ENCODE data around the gene TMOD1. TPM values are rescaled to one million over a fixed set of nuclear protein-coding genes. Genes with fewer than 3 reads are reported as not detected.
"Not testable (repeated sequence)": the region's sequence is repeated elsewhere in the genome, so short reads cannot be mapped to it uniquely, and the experiment has no call there.

Gene TMOD1
- total RNA-seq, 1 experiment from 2014 or later, result 0.58 TPM

- not testable (repeated sequence) for DNase-seq (ENCODE audit: low read depth)
Measured at GRCh38 chr9:97497558-97498375, 3.7 kb upstream of the TMOD1 start.

DNA sequence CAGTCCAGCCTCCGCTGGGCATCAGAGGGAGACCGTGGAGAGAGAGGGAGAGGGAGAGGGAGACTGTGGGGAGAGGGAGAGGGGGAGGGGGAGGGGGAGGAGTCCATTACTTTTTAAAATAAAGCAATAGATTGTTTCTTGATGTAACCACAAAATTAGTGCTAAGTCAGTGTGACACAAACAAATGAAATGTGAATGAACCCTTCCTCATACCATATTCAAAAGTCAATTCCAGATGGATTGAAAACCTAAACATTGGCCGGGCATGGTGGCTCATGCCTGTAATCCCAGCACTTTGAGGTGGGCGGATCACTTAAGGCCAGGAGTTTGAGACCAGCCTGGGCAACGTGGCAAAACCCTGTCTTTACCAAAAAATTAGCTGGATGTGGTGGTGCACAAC lies 2.6 kb upstream of the TMOD1 start:
- DNase-seq (ENCODE audit: low read depth), result not testable (repeated sequence)

DNA sequence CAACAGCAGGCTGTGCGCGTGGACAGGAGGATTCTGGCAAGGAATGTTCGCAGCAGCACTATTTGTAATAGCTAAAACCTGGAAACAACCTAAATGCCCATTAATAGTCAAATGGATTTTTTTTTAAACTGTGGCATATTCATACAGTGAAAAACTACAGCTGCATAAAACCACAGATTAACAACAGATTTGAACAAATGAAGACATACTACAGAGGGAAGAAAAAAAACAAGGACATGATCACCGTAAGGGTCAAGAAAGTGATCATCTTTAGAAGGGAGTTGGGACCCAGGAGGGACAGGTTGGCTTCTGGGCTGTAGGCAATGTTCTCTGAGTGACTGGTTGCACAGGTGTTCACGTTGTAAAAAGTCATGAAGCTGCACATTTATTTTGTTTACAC lies 1.2 kb upstream of the TMOD1 start:
- DNase-seq (ENCODE audit: low read depth), result no peak

- no peak for DNase-seq (ENCODE audit: low read depth)
Measured at GRCh38 chr9:97500765-97501176, 695 bp upstream of the TMOD1 start.

DNA sequence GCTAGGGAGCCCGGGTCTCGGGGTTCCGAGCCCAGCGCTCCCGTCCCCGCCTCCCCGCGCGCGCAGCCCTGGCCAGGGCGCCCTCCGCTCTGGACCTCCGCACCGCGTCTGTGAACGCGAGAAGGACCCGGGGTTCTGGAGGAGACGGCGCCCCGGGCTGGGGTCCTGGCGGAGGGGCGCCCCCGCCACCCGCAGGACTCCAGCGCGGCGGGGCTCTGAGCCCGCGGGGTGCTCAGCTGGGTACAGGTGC lies 431 bp downstream of the TMOD1 start:
- no peak for DNase-seq (ENCODE audit: low read depth)

GRCh38 chr9:97502222-97502983 lies 937 bp downstream of the TMOD1 start:
- no peak for DNase-seq (ENCODE audit: low read depth)

DNA sequence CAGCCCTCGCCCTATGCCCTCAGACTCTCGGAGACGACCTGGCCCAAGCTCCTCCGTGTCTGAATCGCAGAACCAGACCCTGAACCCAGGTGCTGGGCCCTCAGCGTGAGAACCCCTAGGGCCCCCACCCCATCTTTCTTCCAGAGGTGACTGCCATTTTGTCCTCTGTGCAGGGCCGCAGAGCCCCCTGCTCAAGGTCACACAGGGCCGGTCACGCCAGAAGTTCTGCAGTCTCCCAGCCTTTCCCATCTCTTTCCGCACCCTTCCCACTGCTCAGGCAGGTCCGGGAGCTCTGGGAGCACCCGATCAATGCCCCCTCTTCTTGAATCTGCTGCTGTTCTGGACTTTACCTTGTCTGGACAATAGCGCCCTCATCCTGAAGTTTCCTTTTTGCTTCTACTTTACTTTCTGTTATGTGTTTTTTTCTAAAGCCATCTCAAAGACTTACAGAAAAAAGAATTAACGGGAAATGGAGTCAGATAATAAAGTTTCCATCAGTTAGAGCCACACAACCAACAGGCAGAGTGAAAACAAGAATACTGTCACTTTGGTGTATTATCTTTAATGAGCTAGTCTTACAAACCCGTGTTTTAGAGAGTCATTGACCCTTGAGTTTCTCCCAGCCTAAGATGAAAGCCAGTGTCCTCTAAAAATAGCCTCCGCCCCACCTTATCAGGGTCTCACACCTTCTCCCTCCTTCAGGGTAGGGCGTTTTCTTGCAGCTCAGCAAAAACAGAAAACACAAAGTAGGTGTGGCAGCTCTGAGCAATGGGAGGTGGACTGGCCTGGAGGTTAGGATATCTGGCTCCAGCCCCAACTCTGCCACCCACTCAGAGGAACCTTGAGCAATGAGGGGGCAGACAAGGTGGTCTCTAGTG lies 1.8 kb downstream of the TMOD1 start:
- no peak for DNase-seq (ENCODE audit: low read depth)

- DNase-seq (ENCODE audit: low read depth), result no peak
Measured at GRCh38 chr9:97503862-97504210, 2.4 kb downstream of the TMOD1 start.

DNA sequence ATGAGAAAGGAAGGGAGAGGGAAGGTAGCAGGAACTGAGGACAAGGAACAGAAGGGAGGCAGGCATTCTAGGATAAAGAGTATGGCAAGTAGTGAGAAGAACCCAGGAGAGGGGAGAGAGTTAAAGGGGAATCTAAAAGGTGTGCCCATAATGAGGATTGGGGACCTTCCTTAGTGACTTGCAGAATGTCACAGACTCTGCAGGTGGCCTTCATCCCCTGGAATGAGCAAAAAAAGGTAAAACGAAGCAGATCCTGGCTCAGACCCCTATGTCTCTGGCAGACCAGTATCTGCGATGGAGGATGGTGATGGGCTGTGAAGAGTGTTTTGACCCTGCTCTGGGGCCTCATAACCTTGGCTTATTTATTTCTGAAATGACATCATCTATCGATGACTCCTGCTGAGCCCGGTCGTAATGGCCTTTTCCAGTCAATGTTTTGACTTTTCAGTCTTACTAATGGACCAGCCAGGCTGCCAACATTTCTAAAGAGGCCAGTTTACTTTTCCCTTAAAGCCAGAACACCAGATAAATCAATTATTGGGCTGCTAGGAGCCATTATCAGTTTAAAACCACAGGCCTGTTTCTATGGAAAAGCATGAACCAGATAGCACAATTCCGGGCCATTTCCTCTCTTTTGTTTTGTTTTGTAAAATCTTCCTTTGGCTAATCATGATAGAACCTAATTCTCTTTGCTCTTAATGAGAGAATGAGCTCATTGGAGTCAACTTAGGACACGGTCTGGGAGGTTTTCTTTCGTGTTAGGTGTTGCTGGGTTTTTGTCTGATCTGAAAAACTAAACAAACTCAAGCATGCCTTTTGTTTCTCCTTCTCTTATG lies 3.1 kb downstream of the TMOD1 start:
- DNase-seq (ENCODE audit: low read depth), result no peak

DNA sequence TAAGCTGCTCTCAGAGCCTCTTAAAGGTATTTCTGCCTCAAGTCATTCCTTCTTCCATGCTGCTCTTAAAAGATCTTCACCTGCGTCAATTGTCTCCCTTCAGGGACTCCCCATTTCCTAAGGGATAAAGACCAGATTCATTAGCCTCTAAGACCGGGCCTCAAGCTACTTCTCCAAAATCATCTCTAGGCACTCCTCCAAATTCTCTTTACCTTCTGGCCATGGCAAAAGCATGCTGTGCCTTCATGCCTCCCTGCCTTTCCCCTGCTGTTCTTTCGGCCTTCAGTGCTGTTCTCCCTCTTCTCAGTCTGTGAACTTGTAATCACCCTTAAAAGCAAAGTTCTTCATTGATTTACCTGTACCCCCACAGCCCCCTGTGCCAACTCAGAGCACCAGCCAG lies 4.4 kb downstream of the TMOD1 start:
- DNase-seq (ENCODE audit: low read depth), result no peak

DNA sequence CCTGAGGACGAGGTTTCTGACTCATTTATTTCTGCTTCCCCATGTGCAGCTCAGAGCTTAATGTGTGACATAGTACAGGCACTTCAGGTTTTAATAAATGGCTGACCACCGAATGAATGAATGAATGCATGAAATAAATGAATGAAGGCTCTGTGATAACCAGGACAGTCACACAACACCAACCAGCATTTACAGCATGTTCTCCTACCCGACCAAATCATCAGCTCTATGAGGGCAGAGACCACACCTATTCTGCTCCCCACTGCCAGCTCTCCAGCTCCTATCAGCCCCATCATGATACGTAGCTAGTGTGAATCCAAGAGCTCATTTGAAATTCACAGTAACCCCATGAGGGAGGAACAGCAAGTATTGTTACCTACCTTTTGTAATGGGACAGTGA lies 4.8 kb downstream of the TMOD1 start:
- DNase-seq (ENCODE audit: low read depth), result no peak

DNA sequence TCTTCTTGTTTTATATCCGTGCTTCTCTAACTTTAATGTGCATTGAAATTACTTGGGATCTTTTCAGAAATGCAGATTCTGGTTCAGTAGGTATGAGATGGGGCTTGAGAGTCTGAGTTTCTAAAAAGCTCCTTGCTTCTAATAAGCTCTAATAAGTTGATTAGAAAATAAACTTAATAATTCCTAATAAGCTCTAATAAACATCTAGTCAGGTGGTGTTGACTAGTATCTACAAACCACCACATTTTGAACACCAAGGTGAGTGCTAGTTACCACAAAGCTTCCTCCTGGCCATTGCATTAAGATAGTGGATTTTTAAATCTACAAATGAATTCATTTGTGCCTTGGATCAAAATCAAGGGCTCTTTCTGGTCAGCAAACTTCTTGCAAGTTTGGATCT lies 5.3 kb downstream of the TMOD1 start:
- DNase-seq (ENCODE audit: low read depth), result no peak

- DNase-seq (ENCODE audit: low read depth), result no peak
Measured at GRCh38 chr9:97507428-97507984, 6.0 kb downstream of the TMOD1 start.

DNA sequence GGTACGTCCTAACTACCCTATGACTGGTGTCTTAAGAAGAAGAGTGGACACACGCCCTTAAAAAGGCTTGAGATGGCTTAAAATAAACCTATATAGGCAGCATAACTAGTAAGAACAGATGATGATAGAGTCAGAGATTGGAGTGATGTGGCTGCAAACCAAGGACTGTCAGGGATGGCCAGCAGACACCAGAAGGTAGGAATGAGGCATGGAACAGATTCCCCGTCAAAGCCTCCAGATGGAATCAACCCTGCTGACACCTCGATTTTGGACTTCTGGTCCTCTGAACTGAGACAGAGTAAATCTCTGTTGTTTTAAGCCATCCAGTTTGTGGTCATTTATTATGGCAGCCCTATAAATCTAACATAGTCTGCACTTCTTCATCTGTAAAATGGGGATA lies 7.4 kb downstream of the TMOD1 start:
- no peak for DNase-seq (ENCODE audit: low read depth)

DNA sequence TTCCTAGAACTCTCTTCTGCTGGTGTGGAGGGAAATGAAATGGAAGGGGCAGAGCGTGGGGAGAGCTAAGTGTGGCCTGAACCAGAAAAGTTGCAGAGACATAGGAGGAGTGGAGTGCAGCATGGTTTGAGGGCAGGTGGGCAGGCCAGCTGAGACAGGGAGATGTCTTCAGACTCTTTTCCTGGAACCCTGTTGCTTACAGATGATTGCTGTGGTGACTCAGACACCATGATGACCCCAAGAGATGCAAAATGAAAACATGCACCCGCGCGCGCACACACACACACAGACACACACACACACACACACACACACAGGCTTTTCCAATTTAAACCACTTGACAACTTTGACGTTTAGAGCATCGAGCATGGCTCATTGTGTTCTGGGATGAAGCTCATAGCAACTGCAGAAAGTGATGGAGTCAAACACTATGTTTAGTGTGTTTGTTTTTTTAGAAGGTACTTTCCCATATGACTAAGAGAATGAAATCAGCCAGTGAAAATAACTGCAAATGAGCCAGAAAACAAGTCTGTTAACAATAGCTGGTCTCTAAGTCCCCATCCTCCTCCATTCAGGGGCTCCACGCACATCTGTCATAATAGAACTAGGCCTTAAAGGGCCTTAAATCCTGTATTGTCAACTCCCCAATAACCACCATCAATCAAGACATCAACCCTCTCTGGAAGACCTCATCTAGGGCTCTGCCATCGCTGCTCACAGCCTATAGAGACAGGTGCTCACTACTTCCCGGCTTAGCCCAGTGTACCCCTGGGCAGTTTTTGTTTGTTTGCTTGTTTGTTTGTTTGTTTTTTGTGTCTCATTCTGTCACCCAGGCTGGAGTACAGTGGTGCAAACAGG lies 9.6 kb downstream of the TMOD1 start:
- peak; percentile 67 for DNase-seq (ENCODE audit: low read depth)

DNA sequence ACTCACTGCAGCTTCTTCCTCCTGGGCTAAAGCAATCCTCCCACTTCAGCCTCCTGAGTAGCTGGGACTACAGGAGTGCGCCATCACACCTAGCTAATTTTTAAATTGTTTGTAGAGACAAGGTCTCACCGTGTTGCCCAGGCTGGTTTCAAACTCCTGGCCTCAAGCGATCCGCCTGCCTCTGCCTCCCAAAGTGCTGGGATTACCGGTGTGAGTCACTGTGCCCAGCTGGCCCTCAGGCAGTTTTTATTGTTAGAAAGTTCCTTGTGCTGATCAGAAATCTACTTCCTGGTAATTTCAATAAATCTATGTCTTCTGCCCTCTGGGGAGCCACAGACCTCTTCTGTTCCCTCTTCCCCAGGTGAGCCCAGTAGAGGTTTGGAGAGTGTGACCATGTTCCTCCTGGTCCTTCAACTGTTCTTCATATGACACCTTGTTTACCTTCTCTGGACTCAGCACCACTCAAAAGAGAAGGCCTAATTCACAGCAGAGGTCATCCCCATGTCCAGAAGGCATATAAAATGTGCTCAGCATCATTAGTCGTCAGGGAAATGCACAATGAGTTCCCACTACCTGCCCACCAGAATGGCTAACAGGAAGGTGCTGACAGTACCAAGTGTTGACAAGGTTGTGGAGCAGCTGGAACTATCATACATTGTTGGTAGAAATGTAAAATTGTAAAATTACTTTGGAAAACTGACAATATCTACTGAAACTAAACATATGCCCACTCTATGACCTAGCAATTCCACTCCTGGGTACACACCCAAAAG lies 10.4 kb downstream of the TMOD1 start:
- DNase-seq (ENCODE audit: low read depth), result no peak

GRCh38 chr9:97512966-97513560 lies 11.6 kb downstream of the TMOD1 start:
- DNase-seq (ENCODE audit: low read depth), result no peak

GRCh38 chr9:97514531-97514930 lies 13.1 kb downstream of the TMOD1 start:
- no peak for DNase-seq (ENCODE audit: low read depth)

DNA sequence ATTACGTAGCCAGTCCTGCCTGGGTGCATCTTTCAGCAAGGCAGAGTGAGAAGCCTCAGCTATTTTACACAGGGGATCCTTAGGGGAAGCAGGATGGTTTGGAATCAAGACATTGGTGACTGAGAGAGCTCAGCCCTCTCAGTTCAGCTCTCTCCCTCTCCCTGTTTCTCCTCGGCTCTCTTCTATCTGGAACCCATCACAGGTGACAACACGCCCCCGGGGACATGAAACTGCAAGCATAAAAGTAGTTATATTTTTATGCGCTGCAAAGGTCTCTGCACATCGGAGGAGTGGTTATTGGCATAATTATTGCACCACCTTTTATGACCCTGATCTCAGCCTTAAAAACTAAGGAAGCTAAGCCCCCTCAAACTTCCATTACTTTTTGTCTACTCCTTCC lies 14.2 kb downstream of the TMOD1 start:
- DNase-seq (ENCODE audit: low read depth), result no peak

Measured in HT1080 (cell line).